IMR-90 (cell line): ENCODE data around the gene GPR141. TPM values are rescaled to one million over a fixed set of nuclear protein-coding genes. Genes with fewer than 3 reads are reported as not detected.

Source experiments
- ATAC-seq: fragments of 200-7000 bp; cut with Tn5 transposase; 2 replicates; pipeline ENCODE4 v1.9.1; 2020; ENCODE audit warnings: low read depth, mild to moderate bottlenecking, moderate library complexity
- BruUV-seq: library from RNA; stranded (reverse); fragments of 400-500 nt; replicated peaks from 2 replicates; lab custom pipeline; 2021; lab: Mats Ljungman, UMichigan
- CTCF ChIA-PET: fragments of 300-600 bp; formaldehyde crosslinking; extraction: SDS; loops from one replicate; lab custom pipeline; 2021; ENCODE audit warnings: antibody characterized with exemption; lab: Yijun Ruan, JAX
- POLR2A ChIA-PET: fragments of 300-600 bp; sonication (Branson Sonifier 250); formaldehyde crosslinking; loops from one replicate; lab custom pipeline; 2022; ENCODE audit warnings: antibody characterized with exemption; ENCODE audit not compliant: unreplicated experiment; lab: Charles Lee
- DNase-seq: peaks from one replicate; pipeline ENCODE4 v3.0.0; 2013
- H2AFZ ChIP-seq: replicated peaks from 2 replicates; pipeline ENCODE3; 2013; ENCODE audit warnings: low read length, mild to moderate bottlenecking; ENCODE audit not compliant: poor library complexity
- H2AK5ac ChIP-seq: 2 replicates; pipeline ENCODE4 v1.6.1; 2013; ENCODE audit warnings: low read depth, low read length, inconsistent platforms
- H2AK9ac ChIP-seq: replicated peaks from 2 replicates; pipeline ENCODE3; 2013; ENCODE audit warnings: mild to moderate bottlenecking, low read depth, low read length, moderate library complexity; ENCODE audit not compliant: poor library complexity
- H2BK120ac ChIP-seq: 2 replicates; pipeline ENCODE4 v1.6.1; 2013; ENCODE audit warnings: low read depth, low read length, inconsistent platforms
- H2BK15ac ChIP-seq: 3 replicates; pipeline ENCODE4 v1.6.1; 2013; ENCODE audit warnings: low read depth, low read length, inconsistent platforms
- H2BK20ac ChIP-seq: 2 replicates; pipeline ENCODE4 v1.6.1; 2013; ENCODE audit warnings: low read depth, mild to moderate bottlenecking, inconsistent platforms, low read length, moderate library complexity
- H2BK5ac ChIP-seq: 2 replicates; pipeline ENCODE4 v1.6.1; 2013; ENCODE audit warnings: mild to moderate bottlenecking, low read depth, low read length, inconsistent platforms; ENCODE audit not compliant: poor library complexity, severe bottlenecking
- H3K14ac ChIP-seq: replicated peaks from 2 replicates; pipeline ENCODE4 v1.6.1; 2013; ENCODE audit warnings: low read depth, low read length, inconsistent platforms
- H3K18ac ChIP-seq: 2 replicates; pipeline ENCODE4 v1.6.1; 2013; ENCODE audit warnings: low read depth, low read length, control low read depth
- H3K23ac ChIP-seq: 2 replicates; pipeline ENCODE4 v1.6.1; 2013; ENCODE audit warnings: low read depth, low read length, inconsistent platforms
- H3K27ac ChIP-seq: 2 replicates; pipeline ENCODE4 v1.5.1; 2013; ENCODE audit warnings: mild to moderate bottlenecking, control low read depth, low read length; ENCODE audit not compliant: insufficient read depth
- H3K27me3 ChIP-seq: 2 replicates; pipeline ENCODE4 v1.6.1; 2013; ENCODE audit warnings: low read length; ENCODE audit not compliant: control insufficient read depth, insufficient read depth
- H3K36me3 ChIP-seq: 2 replicates; pipeline ENCODE4 v1.6.1; 2013; ENCODE audit warnings: low read length, mixed read lengths; ENCODE audit not compliant: control insufficient read depth, insufficient read depth
- H3K4ac ChIP-seq: 2 replicates; pipeline ENCODE4 v1.6.1; 2013; ENCODE audit warnings: low read depth, low read length, inconsistent platforms
- H3K4me1 ChIP-seq: 2 replicates; pipeline ENCODE4 v1.6.1; 2013; ENCODE audit warnings: low read length, mixed read lengths; ENCODE audit not compliant: control insufficient read depth, insufficient read depth
- H3K4me2 ChIP-seq: 2 replicates; pipeline ENCODE4 v1.6.1; 2013; ENCODE audit warnings: low read depth, mild to moderate bottlenecking, control low read depth, low read length, moderate library complexity
- H3K4me3 ChIP-seq: 2 replicates; pipeline ENCODE4 v1.5.1; 2013; ENCODE audit warnings: low read depth, mild to moderate bottlenecking, control low read depth, low read length, moderate library complexity; ENCODE audit not compliant: insufficient read depth
- H3K56ac ChIP-seq: 2 replicates; pipeline ENCODE4 v1.6.1; 2013; ENCODE audit warnings: low read length, inconsistent platforms; ENCODE audit not compliant: insufficient read depth; ENCODE audit errors: extremely low read depth
- H3K79me1 ChIP-seq, 2 experiments: 2 replicates each; pipeline ENCODE4 v1.6.1; 2013; ENCODE audit warnings: low read length in 2 of 2, inconsistent platforms in 1 of 2, low read depth in 1 of 2
- H3K9ac ChIP-seq: 2 replicates; pipeline ENCODE4 v1.6.1; 2013; ENCODE audit warnings: low read depth, low read length, control low read depth
- H3K9me1 ChIP-seq: 2 replicates; pipeline ENCODE4 v1.6.1; 2013; ENCODE audit warnings: low read length, inconsistent platforms; ENCODE audit not compliant: insufficient read depth
- H3K9me3 ChIP-seq: 2 replicates; pipeline ENCODE4 v1.6.1; 2013; ENCODE audit warnings: low read length; ENCODE audit not compliant: control insufficient read depth, insufficient read depth
- H4K20me1 ChIP-seq: 2 replicates; pipeline ENCODE4 v1.6.1; 2013; ENCODE audit warnings: low read length, inconsistent platforms; ENCODE audit not compliant: insufficient read depth
- H4K5ac ChIP-seq: 2 replicates; pipeline ENCODE4 v1.6.1; 2013; ENCODE audit warnings: mild to moderate bottlenecking, low read depth, low read length, control low read depth
- H4K8ac ChIP-seq, 2 experiments: 2 replicates each; pipeline ENCODE4 v1.6.1; 2013; ENCODE audit warnings: low read depth in 2 of 2, low read length in 2 of 2, control low read depth in 1 of 2, inconsistent platforms in 1 of 2
- H4K91ac ChIP-seq: 2 replicates; pipeline ENCODE4 v1.6.1; 2013; ENCODE audit warnings: low read depth, low read length, inconsistent platforms; ENCODE audit not compliant: insufficient read depth
- BHLHE40 ChIP-seq: fragments of 150-350 bp; IDR thresholded peaks from 2 replicates; pipeline ENCODE4 v1.6.1; 2016; ENCODE audit warnings: mild to moderate bottlenecking, low read depth, low read length
- CEBPB ChIP-seq: IDR thresholded peaks from 2 replicates; pipeline ENCODE4 v1.6.1; 2012; ENCODE audit warnings: low read depth, low read length, improper control_type of control experiment
- CHD1 ChIP-seq: IDR thresholded peaks from 2 replicates; pipeline ENCODE4 v1.6.1; 2012; ENCODE audit warnings: low read depth, low read length, improper control_type of control experiment
- CTCF ChIP-seq: conservative IDR thresholded peaks from 2 replicates; pipeline ENCODE4 v1.5.1; 2012; ENCODE audit warnings: mild to moderate bottlenecking, low read depth, low read length, improper control_type of control experiment
- ELK1 ChIP-seq: fragments of 150-350 bp; IDR thresholded peaks from 2 replicates; pipeline ENCODE4 v1.6.1; 2016; ENCODE audit warnings: low read depth, mild to moderate bottlenecking, low read length, moderate library complexity, borderline replicate concordance
- FOS ChIP-seq: fragments of 150-350 bp; IDR thresholded peaks from 2 replicates; pipeline ENCODE4 v1.6.1; 2016; ENCODE audit warnings: low read depth, low read length
- MAFK ChIP-seq: IDR thresholded peaks from 2 replicates; pipeline ENCODE4 v1.6.1; 2012; ENCODE audit warnings: low read depth, low read length, improper control_type of control experiment
- MAZ ChIP-seq: IDR thresholded peaks from 2 replicates; pipeline ENCODE4 v1.6.1; 2012; ENCODE audit warnings: low read depth, mild to moderate bottlenecking, low read length, improper control_type of control experiment, moderate library complexity, borderline replicate concordance
- MXI1 ChIP-seq: IDR thresholded peaks from 2 replicates; pipeline ENCODE4 v1.6.1; 2012; ENCODE audit warnings: low read depth, mild to moderate bottlenecking, low read length, moderate library complexity, borderline replicate concordance
- NFE2L2 ChIP-seq: fragments of 150-350 bp; IDR thresholded peaks from 2 replicates; pipeline ENCODE4 v1.6.1; 2016; ENCODE audit warnings: low read depth, mild to moderate bottlenecking, low read length
- POLR2A ChIP-seq: IDR thresholded peaks from 2 replicates; pipeline ENCODE4 v1.6.1; 2012; ENCODE audit warnings: mild to moderate bottlenecking, low read depth, low read length
- RAD21 ChIP-seq: IDR thresholded peaks from 2 replicates; pipeline ENCODE4 v1.6.1; 2012; ENCODE audit warnings: low read length, improper control_type of control experiment
- RCOR1 ChIP-seq: IDR thresholded peaks from 2 replicates; pipeline ENCODE4 v1.6.1; 2012; ENCODE audit warnings: mild to moderate bottlenecking, low read length, improper control_type of control experiment; ENCODE audit not compliant: insufficient replicate concordance
- RFX5 ChIP-seq: IDR thresholded peaks from 2 replicates; pipeline ENCODE4 v1.8.0; 2012; ENCODE audit warnings: low read depth, mild to moderate bottlenecking, low read length, moderate library complexity
- SMC3 ChIP-seq: fragments of 150-350 bp; IDR thresholded peaks from 2 replicates; pipeline ENCODE4 v1.6.1; 2016; ENCODE audit warnings: low read depth, mild to moderate bottlenecking, antibody characterized with exemption, low read length, moderate library complexity
- USF2 ChIP-seq: fragments of 150-350 bp; IDR thresholded peaks from 2 replicates; pipeline ENCODE4 v1.6.1; 2017; ENCODE audit warnings: mild to moderate bottlenecking, antibody characterized with exemption, low read length, low read depth
- WGBS, 2 experiments: methylation state at CpG; one replicate each; pipeline versions ENCODE4 v1.1.5 to v1.1.7; 2013; ENCODE audit warnings: missing lambda C conversion rate in 2 of 2; ENCODE audit not compliant: insufficient read length in 1 of 2; ENCODE audit errors: extremely low coverage in 2 of 2; 5-methylcytosine and 5-hydroxymethylcytosine counted together
- dilution Hi-C: fragments of 300-500 bp; cut with HindIII; formaldehyde crosslinking; loops from one replicate; pipeline ENCODE4 v1.14.3; 2018; ENCODE audit warnings: low sequenced_read_pairs; ENCODE audit not compliant: unreplicated experiment
- in situ Hi-C: fragments of 300-500 bp; cut with MboI; formaldehyde crosslinking; loops from 3 replicates; pipeline ENCODE4 v1.14.3; 2019; ENCODE audit warnings: low sequenced_read_pairs, inconsistent platforms, mixed read lengths
- intact Hi-C: fragments of 100-400 bp; cut with micrococcal nuclease; formaldehyde crosslinking; loops from 2 replicates; pipeline ENCODE4 v1.10.0; 2022
- polyA plus RNA-seq, 3 experiments: library from polyadenylated mRNA; depleted of rRNA; stranded (reverse); fragments of >200 nt; gene quantifications; 2 replicates each; pipeline ENCODE4 v1.2.3, GENCODE V29; 2012; ENCODE audit warnings: low replicate concordance in 1 of 3
- total RNA-seq: library from RNA; depleted of rRNA; stranded (reverse); fragments of >200 nt; gene quantifications from 2 replicates; pipeline ENCODE4 v1.2.3, GENCODE V29; 2012

GPR141 gene
- total and polyA plus RNA-seq, 2 of the 4 experiments (the other 2 are of a cell fraction): not detected

GRCh38 chr7:37670436-37670835 lies 13.1 kb upstream of the GPR141 start:
- no peaks in the 10 kb centered on the region for H3K9me1 ChIP-seq
- no peak overlapping the region for H4K8ac ChIP-seq
- no peak overlapping the region for H3K4ac ChIP-seq
- ChIA-PET POLR2A (no interaction called here), CTCF (no interaction called here)
- no peak overlapping the region for H2BK15ac ChIP-seq
- no peak overlapping the region for H2BK120ac ChIP-seq
- no peak overlapping the region for H2AK5ac ChIP-seq
- no peak overlapping the region for H2AK9ac ChIP-seq
- no peak overlapping the region for H3K14ac ChIP-seq
- H4K91ac ChIP-seq: no peak overlapping the region
- no peak overlapping the region for H2BK20ac ChIP-seq
- H3K23ac ChIP-seq: no peak overlapping the region
- no peak for TF ChIP-seq ELK1
- no peak for TF ChIP-seq USF2
- TF ChIP-seq MAZ: no peak
- TF ChIP-seq MXI1: no peak
- TF ChIP-seq RCOR1: no peak
- no peak for TF ChIP-seq MAFK
- no peak for TF ChIP-seq NFE2L2
- no peak for TF ChIP-seq CEBPB
- TF ChIP-seq RFX5: no peak
- no peak for TF ChIP-seq RAD21
- TF ChIP-seq POLR2A: no peak
- no peak for TF ChIP-seq BHLHE40
- TF ChIP-seq SMC3: no peak
- no peak for TF ChIP-seq FOS
- no peak for TF ChIP-seq CHD1
- TF ChIP-seq CTCF: no peak
- no peak overlapping the region for H2AFZ ChIP-seq
- intact Hi-C loops: no loop called here
- BruUV-seq: no TSS peak
- H3K79me1 ChIP-seq: no peaks in the 10 kb centered on the region
- dilution Hi-C loops: no loop called here
- H4K5ac ChIP-seq: no peak overlapping the region
- no peak for ATAC-seq
- H3K9me3 ChIP-seq: peaks cover 9% of the 10 kb centered on the region
- no peak overlapping the region for H2BK5ac ChIP-seq
- H3K36me3 ChIP-seq: no peaks in the 10 kb centered on the region
- no peaks in the 10 kb centered on the region for H3K27me3 ChIP-seq
- in situ Hi-C loops: no loop called here
- H3K56ac ChIP-seq: no peak overlapping the region
- no peak overlapping the region for H3K9ac ChIP-seq
- H3K27ac ChIP-seq: no peak overlapping the region
- no peak overlapping the region for H3K4me3 ChIP-seq
- H3K4me1 ChIP-seq: no peaks in the 10 kb centered on the region
- H3K18ac ChIP-seq: no peak overlapping the region
- H4K20me1 ChIP-seq: no peaks in the 10 kb centered on the region
- no peak for DNase-seq
- no peak overlapping the region for H3K4me2 ChIP-seq
- no CpG with 5 or more reads among the region's 1 CpG for WGBS, 2 experiments
